IMR-90 (cell line): ENCODE results near the gene PRSS21. TPM values are rescaled to one million over a fixed set of nuclear protein-coding genes. Genes with fewer than 3 reads are reported as not detected.
A peak's percentile ranks its signal among the peaks of the same experiment; 100 is the strongest.

ENCODE experiments used
- ATAC-seq: fragments of 200-7000 bp; cut with Tn5 transposase; 2 replicates; pipeline ENCODE4 v1.9.1; 2020; ENCODE audit warnings: low read depth, mild to moderate bottlenecking, moderate library complexity
- BruUV-seq: library from RNA; stranded (reverse); fragments of 400-500 nt; replicated peaks from 2 replicates; lab custom pipeline; 2021; lab: Mats Ljungman, UMichigan
- CTCF ChIA-PET: fragments of 300-600 bp; formaldehyde crosslinking; extraction: SDS; loops from one replicate; lab custom pipeline; 2021; ENCODE audit warnings: antibody characterized with exemption; lab: Yijun Ruan, JAX
- POLR2A ChIA-PET: fragments of 300-600 bp; sonication (Branson Sonifier 250); formaldehyde crosslinking; loops from one replicate; lab custom pipeline; 2022; ENCODE audit warnings: antibody characterized with exemption; ENCODE audit not compliant: unreplicated experiment; lab: Charles Lee
- DNase-seq: peaks from one replicate; pipeline ENCODE4 v3.0.0; 2013
- H2AFZ ChIP-seq: replicated peaks from 2 replicates; pipeline ENCODE3; 2013; ENCODE audit warnings: low read length, mild to moderate bottlenecking; ENCODE audit not compliant: poor library complexity
- H2AK5ac ChIP-seq: 2 replicates; pipeline ENCODE4 v1.6.1; 2013; ENCODE audit warnings: low read depth, low read length, inconsistent platforms
- H2AK9ac ChIP-seq: replicated peaks from 2 replicates; pipeline ENCODE3; 2013; ENCODE audit warnings: mild to moderate bottlenecking, low read depth, low read length, moderate library complexity; ENCODE audit not compliant: poor library complexity
- H2BK120ac ChIP-seq: 2 replicates; pipeline ENCODE4 v1.6.1; 2013; ENCODE audit warnings: low read depth, low read length, inconsistent platforms
- H2BK15ac ChIP-seq: 3 replicates; pipeline ENCODE4 v1.6.1; 2013; ENCODE audit warnings: low read depth, low read length, inconsistent platforms
- H2BK20ac ChIP-seq: 2 replicates; pipeline ENCODE4 v1.6.1; 2013; ENCODE audit warnings: low read depth, mild to moderate bottlenecking, inconsistent platforms, low read length, moderate library complexity
- H2BK5ac ChIP-seq: 2 replicates; pipeline ENCODE4 v1.6.1; 2013; ENCODE audit warnings: mild to moderate bottlenecking, low read depth, low read length, inconsistent platforms; ENCODE audit not compliant: poor library complexity, severe bottlenecking
- H3K14ac ChIP-seq: replicated peaks from 2 replicates; pipeline ENCODE4 v1.6.1; 2013; ENCODE audit warnings: low read depth, low read length, inconsistent platforms
- H3K18ac ChIP-seq: 2 replicates; pipeline ENCODE4 v1.6.1; 2013; ENCODE audit warnings: low read depth, low read length, control low read depth
- H3K23ac ChIP-seq: 2 replicates; pipeline ENCODE4 v1.6.1; 2013; ENCODE audit warnings: low read depth, low read length, inconsistent platforms
- H3K27ac ChIP-seq: 2 replicates; pipeline ENCODE4 v1.5.1; 2013; ENCODE audit warnings: mild to moderate bottlenecking, control low read depth, low read length; ENCODE audit not compliant: insufficient read depth
- H3K27me3 ChIP-seq: 2 replicates; pipeline ENCODE4 v1.6.1; 2013; ENCODE audit warnings: low read length; ENCODE audit not compliant: control insufficient read depth, insufficient read depth
- H3K36me3 ChIP-seq: 2 replicates; pipeline ENCODE4 v1.6.1; 2013; ENCODE audit warnings: low read length, mixed read lengths; ENCODE audit not compliant: control insufficient read depth, insufficient read depth
- H3K4ac ChIP-seq: 2 replicates; pipeline ENCODE4 v1.6.1; 2013; ENCODE audit warnings: low read depth, low read length, inconsistent platforms
- H3K4me1 ChIP-seq: 2 replicates; pipeline ENCODE4 v1.6.1; 2013; ENCODE audit warnings: low read length, mixed read lengths; ENCODE audit not compliant: control insufficient read depth, insufficient read depth
- H3K4me2 ChIP-seq: 2 replicates; pipeline ENCODE4 v1.6.1; 2013; ENCODE audit warnings: low read depth, mild to moderate bottlenecking, control low read depth, low read length, moderate library complexity
- H3K4me3 ChIP-seq: 2 replicates; pipeline ENCODE4 v1.5.1; 2013; ENCODE audit warnings: low read depth, mild to moderate bottlenecking, control low read depth, low read length, moderate library complexity; ENCODE audit not compliant: insufficient read depth
- H3K56ac ChIP-seq: 2 replicates; pipeline ENCODE4 v1.6.1; 2013; ENCODE audit warnings: low read length, inconsistent platforms; ENCODE audit not compliant: insufficient read depth; ENCODE audit errors: extremely low read depth
- H3K79me1 ChIP-seq, 2 experiments: 2 replicates each; pipeline ENCODE4 v1.6.1; 2013; ENCODE audit warnings: low read length in 2 of 2, inconsistent platforms in 1 of 2, low read depth in 1 of 2
- H3K9ac ChIP-seq: 2 replicates; pipeline ENCODE4 v1.6.1; 2013; ENCODE audit warnings: low read depth, low read length, control low read depth
- H3K9me1 ChIP-seq: 2 replicates; pipeline ENCODE4 v1.6.1; 2013; ENCODE audit warnings: low read length, inconsistent platforms; ENCODE audit not compliant: insufficient read depth
- H3K9me3 ChIP-seq: 2 replicates; pipeline ENCODE4 v1.6.1; 2013; ENCODE audit warnings: low read length; ENCODE audit not compliant: control insufficient read depth, insufficient read depth
- H4K20me1 ChIP-seq: 2 replicates; pipeline ENCODE4 v1.6.1; 2013; ENCODE audit warnings: low read length, inconsistent platforms; ENCODE audit not compliant: insufficient read depth
- H4K5ac ChIP-seq: 2 replicates; pipeline ENCODE4 v1.6.1; 2013; ENCODE audit warnings: mild to moderate bottlenecking, low read depth, low read length, control low read depth
- H4K8ac ChIP-seq, 2 experiments: 2 replicates each; pipeline ENCODE4 v1.6.1; 2013; ENCODE audit warnings: low read depth in 2 of 2, low read length in 2 of 2, control low read depth in 1 of 2, inconsistent platforms in 1 of 2
- H4K91ac ChIP-seq: 2 replicates; pipeline ENCODE4 v1.6.1; 2013; ENCODE audit warnings: low read depth, low read length, inconsistent platforms; ENCODE audit not compliant: insufficient read depth
- BHLHE40 ChIP-seq: fragments of 150-350 bp; IDR thresholded peaks from 2 replicates; pipeline ENCODE4 v1.6.1; 2016; ENCODE audit warnings: mild to moderate bottlenecking, low read depth, low read length
- CHD1 ChIP-seq: IDR thresholded peaks from 2 replicates; pipeline ENCODE4 v1.6.1; 2012; ENCODE audit warnings: low read depth, low read length, improper control_type of control experiment
- ELK1 ChIP-seq: fragments of 150-350 bp; IDR thresholded peaks from 2 replicates; pipeline ENCODE4 v1.6.1; 2016; ENCODE audit warnings: low read depth, mild to moderate bottlenecking, low read length, moderate library complexity, borderline replicate concordance
- FOS ChIP-seq: fragments of 150-350 bp; IDR thresholded peaks from 2 replicates; pipeline ENCODE4 v1.6.1; 2016; ENCODE audit warnings: low read depth, low read length
- MAFK ChIP-seq: IDR thresholded peaks from 2 replicates; pipeline ENCODE4 v1.6.1; 2012; ENCODE audit warnings: low read depth, low read length, improper control_type of control experiment
- MXI1 ChIP-seq: IDR thresholded peaks from 2 replicates; pipeline ENCODE4 v1.6.1; 2012; ENCODE audit warnings: low read depth, mild to moderate bottlenecking, low read length, moderate library complexity, borderline replicate concordance
- NFE2L2 ChIP-seq: fragments of 150-350 bp; IDR thresholded peaks from 2 replicates; pipeline ENCODE4 v1.6.1; 2016; ENCODE audit warnings: low read depth, mild to moderate bottlenecking, low read length
- POLR2A ChIP-seq: IDR thresholded peaks from 2 replicates; pipeline ENCODE4 v1.6.1; 2012; ENCODE audit warnings: mild to moderate bottlenecking, low read depth, low read length
- RAD21 ChIP-seq: IDR thresholded peaks from 2 replicates; pipeline ENCODE4 v1.6.1; 2012; ENCODE audit warnings: low read length, improper control_type of control experiment
- RCOR1 ChIP-seq: IDR thresholded peaks from 2 replicates; pipeline ENCODE4 v1.6.1; 2012; ENCODE audit warnings: mild to moderate bottlenecking, low read length, improper control_type of control experiment; ENCODE audit not compliant: insufficient replicate concordance
- RFX5 ChIP-seq: IDR thresholded peaks from 2 replicates; pipeline ENCODE4 v1.8.0; 2012; ENCODE audit warnings: low read depth, mild to moderate bottlenecking, low read length, moderate library complexity
- SMC3 ChIP-seq: fragments of 150-350 bp; IDR thresholded peaks from 2 replicates; pipeline ENCODE4 v1.6.1; 2016; ENCODE audit warnings: low read depth, mild to moderate bottlenecking, antibody characterized with exemption, low read length, moderate library complexity
- WGBS, 2 experiments: methylation state at CpG; one replicate each; pipeline versions ENCODE4 v1.1.5 to v1.1.7; 2013; ENCODE audit warnings: missing lambda C conversion rate in 2 of 2; ENCODE audit not compliant: insufficient read length in 1 of 2; ENCODE audit errors: extremely low coverage in 2 of 2; 5-methylcytosine and 5-hydroxymethylcytosine counted together
- dilution Hi-C: fragments of 300-500 bp; cut with HindIII; formaldehyde crosslinking; loops from one replicate; pipeline ENCODE4 v1.14.3; 2018; ENCODE audit warnings: low sequenced_read_pairs; ENCODE audit not compliant: unreplicated experiment
- in situ Hi-C: fragments of 300-500 bp; cut with MboI; formaldehyde crosslinking; loops from 3 replicates; pipeline ENCODE4 v1.14.3; 2019; ENCODE audit warnings: low sequenced_read_pairs, inconsistent platforms, mixed read lengths
- intact Hi-C: fragments of 100-400 bp; cut with micrococcal nuclease; formaldehyde crosslinking; loops from 2 replicates; pipeline ENCODE4 v1.10.0; 2022
- polyA plus RNA-seq, 3 experiments: library from polyadenylated mRNA; depleted of rRNA; stranded (reverse); fragments of >200 nt; gene quantifications; 2 replicates each; pipeline ENCODE4 v1.2.3, GENCODE V29; 2012; ENCODE audit warnings: low replicate concordance in 1 of 3
- total RNA-seq: library from RNA; depleted of rRNA; stranded (reverse); fragments of >200 nt; gene quantifications from 2 replicates; pipeline ENCODE4 v1.2.3, GENCODE V29; 2012
- TF ChIP-seq, protein P1 (sequence below): conservative IDR thresholded peaks from 2 replicates; pipeline ENCODE4 v1.5.1; 2012; ENCODE audit warnings: mild to moderate bottlenecking, low read depth, low read length, improper control_type of control experiment
- TF ChIP-seq, protein P2 (sequence below): fragments of 150-350 bp; IDR thresholded peaks from 2 replicates; pipeline ENCODE4 v1.6.1; 2017; ENCODE audit warnings: mild to moderate bottlenecking, antibody characterized with exemption, low read length, low read depth

The PRSS21 gene
- total and polyA plus RNA-seq, 2 of the 4 experiments (the other 2 are of a cell fraction) = 0.21 TPM; not detected in 1

GRCh38 chr16:2767891-2768290 lies 49.1 kb upstream of the PRSS21 start:
- Histone ChIP-seq H3K4me1 (peaks cover 1% of the 10 kb centered on the region; the same call in 1 of the 2 replicates), H3K4me2 (no peak overlapping the region), H2AK9ac (peak overlapping the region; percentile 37), H2AFZ (peak overlapping the region; percentile 41), H4K5ac (no peak overlapping the region), H3K14ac (no peak overlapping the region), H2AK5ac (no peak overlapping the region), H3K4ac (no peak overlapping the region), H4K20me1 (peaks cover 97% of the 10 kb centered on the region), H3K23ac (no peak overlapping the region), H3K36me3 (peaks cover 97% of the 10 kb centered on the region), H3K9ac (no peak overlapping the region), H3K27ac (no peak overlapping the region), H2BK120ac (no peak overlapping the region), H4K91ac (no peak overlapping the region), H2BK15ac (no peak overlapping the region), H3K9me1 (peaks cover 4% of the 10 kb centered on the region), H4K8ac (no peak overlapping the region), H3K79me1 (peaks cover 37 to 96% of the 10 kb centered on the region in 2 experiments), H3K27me3 (no peaks in the 10 kb centered on the region), H3K9me3 (no peaks in the 10 kb centered on the region; the same call in 1 of the 2 replicates), H3K4me3 (no peak overlapping the region), H2BK5ac (no peak overlapping the region), H2BK20ac (no peak overlapping the region), H3K18ac (no peak overlapping the region), H3K56ac (no peak overlapping the region)
- BruUV-seq = no TSS peak
- ChIA-PET POLR2A (no interaction called here), CTCF (no interaction called here)
- no peak for TF ChIP-seq POLR2A
- no peak for TF ChIP-seq FOS
- TF ChIP-seq SMC3 = no peak
- TF ChIP-seq, protein P1, sequence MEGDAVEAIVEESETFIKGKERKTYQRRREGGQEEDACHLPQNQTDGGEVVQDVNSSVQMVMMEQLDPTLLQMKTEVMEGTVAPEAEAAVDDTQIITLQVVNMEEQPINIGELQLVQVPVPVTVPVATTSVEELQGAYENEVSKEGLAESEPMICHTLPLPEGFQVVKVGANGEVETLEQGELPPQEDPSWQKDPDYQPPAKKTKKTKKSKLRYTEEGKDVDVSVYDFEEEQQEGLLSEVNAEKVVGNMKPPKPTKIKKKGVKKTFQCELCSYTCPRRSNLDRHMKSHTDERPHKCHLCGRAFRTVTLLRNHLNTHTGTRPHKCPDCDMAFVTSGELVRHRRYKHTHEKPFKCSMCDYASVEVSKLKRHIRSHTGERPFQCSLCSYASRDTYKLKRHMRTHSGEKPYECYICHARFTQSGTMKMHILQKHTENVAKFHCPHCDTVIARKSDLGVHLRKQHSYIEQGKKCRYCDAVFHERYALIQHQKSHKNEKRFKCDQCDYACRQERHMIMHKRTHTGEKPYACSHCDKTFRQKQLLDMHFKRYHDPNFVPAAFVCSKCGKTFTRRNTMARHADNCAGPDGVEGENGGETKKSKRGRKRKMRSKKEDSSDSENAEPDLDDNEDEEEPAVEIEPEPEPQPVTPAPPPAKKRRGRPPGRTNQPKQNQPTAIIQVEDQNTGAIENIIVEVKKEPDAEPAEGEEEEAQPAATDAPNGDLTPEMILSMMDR = no peak
- no peak for TF ChIP-seq MXI1
- no peak for TF ChIP-seq RFX5
- TF ChIP-seq, protein P2, sequence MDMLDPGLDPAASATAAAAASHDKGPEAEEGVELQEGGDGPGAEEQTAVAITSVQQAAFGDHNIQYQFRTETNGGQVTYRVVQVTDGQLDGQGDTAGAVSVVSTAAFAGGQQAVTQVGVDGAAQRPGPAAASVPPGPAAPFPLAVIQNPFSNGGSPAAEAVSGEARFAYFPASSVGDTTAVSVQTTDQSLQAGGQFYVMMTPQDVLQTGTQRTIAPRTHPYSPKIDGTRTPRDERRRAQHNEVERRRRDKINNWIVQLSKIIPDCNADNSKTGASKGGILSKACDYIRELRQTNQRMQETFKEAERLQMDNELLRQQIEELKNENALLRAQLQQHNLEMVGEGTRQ = no peak
- no peak for TF ChIP-seq CHD1
- no peak for TF ChIP-seq RCOR1
- TF ChIP-seq NFE2L2 = no peak
- no peak for TF ChIP-seq RAD21
- TF ChIP-seq BHLHE40 = no peak
- TF ChIP-seq ELK1 = no peak
- TF ChIP-seq MAFK = no peak
- WGBS, 2 experiments = 100% methylated on average over 2 of the region's 14 CpGs; no CpG with 5 or more reads in 1 of the 2 experiments
- ATAC-seq (no peak), DNase-seq (no peak)
- in situ Hi-C loops (no loop called here), intact Hi-C loops (no loop called here), dilution Hi-C loops (no loop called here)
